HG03457 (cell line): ENCODE measurements around the gene TPSAB1.
"Not testable (repeated sequence)": the region's sequence is repeated elsewhere in the genome, so short reads cannot be mapped to it uniquely, and the experiment has no call there.

Experiments used
- ATAC-seq: cut with Tn5 transposase; IDR thresholded peaks from one replicate; pipeline ENCODE4 v1.9.1; 2021; ENCODE audit warnings: moderate number of reproducible peaks; ENCODE audit not compliant: unreplicated experiment

TPSAB1 gene

GRCh38 chr16:1263591-1264344, 23.3 kb downstream of the TPSAB1 start:
- ATAC-seq, result no peak

GRCh38 chr16:1264345-1265089, 24.0 kb downstream of the TPSAB1 start:
- no peak for ATAC-seq

GRCh38 chr16:1265090-1265630, 24.7 kb downstream of the TPSAB1 start:
- ATAC-seq, result no peak

DNA sequence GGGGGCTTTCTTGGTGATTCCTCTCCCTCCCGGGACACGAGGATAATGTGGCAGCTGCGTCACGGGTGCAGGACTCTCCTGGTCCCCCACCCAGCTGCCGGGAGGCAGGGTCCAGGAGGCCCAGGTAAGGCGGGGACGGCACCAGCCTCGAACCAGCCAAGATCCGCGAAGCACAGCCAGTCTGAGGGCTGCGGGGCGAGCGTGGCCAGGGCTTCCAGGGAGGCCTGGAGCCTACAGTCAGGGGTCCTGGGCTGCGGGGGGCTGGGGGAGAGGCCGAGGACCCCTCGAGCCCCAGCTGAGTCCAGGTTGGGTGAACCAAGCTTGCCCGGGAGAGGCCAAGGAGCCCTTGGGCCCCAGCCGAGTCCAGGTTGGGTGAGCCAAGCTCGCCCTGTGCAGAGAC, 25.3 kb downstream of the TPSAB1 start:
- ATAC-seq, result no peak

DNA sequence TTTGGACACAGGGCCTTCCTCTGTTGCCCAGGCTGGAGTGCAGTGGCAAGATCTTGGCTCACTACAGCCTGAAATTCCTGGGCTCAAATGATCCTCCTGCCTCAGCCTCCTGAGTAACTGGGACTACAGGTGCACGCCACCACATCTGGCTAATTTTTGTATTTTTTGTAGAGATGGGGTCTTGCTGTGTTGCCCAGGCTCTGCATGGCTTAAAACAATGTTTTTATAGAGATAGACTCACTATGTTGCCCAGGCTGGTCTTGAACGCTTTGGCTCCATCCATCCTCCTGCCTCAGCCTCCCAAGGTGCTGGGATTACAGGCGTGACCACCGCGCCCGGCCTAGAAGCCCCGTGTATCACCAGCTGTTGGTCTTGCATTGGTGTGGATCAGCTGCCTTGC, 28.9 kb downstream of the TPSAB1 start:
- not testable (repeated sequence) for ATAC-seq

GRCh38 chr16:1271380-1271723, 30.8 kb downstream of the TPSAB1 start:
- no peak for ATAC-seq

DNA sequence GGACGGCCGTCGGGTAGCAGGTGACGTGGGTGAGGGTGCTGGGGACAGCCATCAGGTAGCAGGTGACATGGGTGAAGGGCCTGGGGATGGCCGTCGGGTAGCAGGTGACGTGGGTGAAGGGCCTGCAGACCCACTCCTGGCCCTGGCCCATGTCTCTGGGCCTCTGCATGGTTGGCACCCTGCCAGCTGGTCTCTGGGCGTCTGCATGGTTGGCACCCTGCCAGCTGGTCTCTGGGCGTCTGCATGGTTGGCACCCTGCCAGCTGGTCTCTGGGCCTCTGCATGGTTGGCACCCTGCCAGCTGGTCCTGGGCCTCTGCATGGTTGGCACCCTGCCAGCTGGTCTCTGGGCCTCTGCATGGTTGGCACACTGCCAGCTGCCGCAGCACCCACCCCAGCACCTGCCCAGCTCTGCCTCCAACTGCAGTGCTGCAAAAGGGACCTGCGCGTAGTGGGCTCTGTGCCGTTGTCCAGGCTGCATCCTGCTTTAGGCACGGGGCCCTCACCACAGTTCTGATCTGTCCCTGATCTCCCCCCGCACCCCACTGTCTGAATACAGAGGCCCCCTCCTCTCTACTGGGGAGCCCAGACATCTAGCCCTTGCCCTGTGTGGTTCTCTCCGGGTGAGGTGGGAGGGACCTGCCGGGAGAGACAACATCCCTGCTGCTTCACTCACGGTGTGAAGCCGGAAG, 31.4 kb downstream of the TPSAB1 start:
- ATAC-seq, result not testable (repeated sequence)

DNA sequence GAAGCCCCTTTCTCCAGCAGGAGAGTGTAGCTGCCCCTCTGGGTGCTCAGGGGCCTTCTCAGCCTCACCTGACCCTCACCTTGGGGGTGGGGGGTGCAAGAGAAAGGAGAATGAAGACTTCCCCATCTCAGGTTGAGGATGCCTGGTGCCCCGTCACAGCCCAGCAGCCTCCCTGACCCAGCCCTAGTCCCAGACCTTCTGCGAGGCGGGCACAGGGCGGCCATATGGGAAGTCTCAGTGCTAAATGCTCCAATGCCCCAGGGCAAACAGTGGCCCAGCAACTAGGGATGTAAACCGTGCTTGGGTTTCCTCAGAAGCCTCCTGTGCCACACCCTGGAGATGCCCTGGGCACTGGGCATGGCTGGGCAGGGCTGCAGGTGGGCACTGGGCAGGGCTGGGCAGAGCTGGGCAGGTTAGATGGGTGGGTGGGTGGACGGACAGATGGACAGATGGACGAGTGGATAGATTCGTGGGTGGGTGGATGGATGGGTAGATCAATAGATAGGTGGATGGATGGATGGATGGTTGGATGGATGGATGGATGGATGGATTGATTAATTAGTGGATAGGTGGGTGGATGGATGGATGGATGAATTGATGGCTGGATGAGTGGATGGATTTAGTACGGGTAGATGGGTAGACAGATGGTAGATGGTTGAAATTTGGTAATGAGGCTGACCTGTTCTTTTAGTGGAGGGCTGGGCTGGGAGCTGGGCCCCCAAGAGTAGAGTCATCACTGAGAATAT, 32.1 kb downstream of the TPSAB1 start:
- no peak for ATAC-seq

DNA sequence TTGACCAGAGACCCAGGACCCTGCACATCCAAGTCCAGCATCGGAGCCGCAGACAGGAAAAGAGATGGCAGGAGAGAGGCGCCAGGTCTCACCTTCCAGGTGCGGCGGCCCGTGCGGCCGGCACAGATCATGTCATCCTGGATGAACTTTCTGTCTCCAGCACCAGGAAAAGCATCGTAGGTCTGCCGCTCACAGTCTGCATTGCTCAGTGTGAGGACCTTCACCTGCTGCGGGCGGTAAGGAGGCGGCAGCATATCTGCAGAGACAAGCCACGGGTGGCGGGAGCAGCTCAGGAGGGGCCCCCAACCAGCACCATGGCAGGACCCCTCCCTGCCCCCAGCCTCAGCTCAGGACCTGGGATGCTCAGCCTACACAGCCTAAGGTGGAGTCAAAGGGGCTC, 33.3 kb downstream of the TPSAB1 start:
- ATAC-seq, result no peak

- ATAC-seq, result no peak
Measured at GRCh38 chr16:1274767-1275166, 34.3 kb downstream of the TPSAB1 start.

DNA sequence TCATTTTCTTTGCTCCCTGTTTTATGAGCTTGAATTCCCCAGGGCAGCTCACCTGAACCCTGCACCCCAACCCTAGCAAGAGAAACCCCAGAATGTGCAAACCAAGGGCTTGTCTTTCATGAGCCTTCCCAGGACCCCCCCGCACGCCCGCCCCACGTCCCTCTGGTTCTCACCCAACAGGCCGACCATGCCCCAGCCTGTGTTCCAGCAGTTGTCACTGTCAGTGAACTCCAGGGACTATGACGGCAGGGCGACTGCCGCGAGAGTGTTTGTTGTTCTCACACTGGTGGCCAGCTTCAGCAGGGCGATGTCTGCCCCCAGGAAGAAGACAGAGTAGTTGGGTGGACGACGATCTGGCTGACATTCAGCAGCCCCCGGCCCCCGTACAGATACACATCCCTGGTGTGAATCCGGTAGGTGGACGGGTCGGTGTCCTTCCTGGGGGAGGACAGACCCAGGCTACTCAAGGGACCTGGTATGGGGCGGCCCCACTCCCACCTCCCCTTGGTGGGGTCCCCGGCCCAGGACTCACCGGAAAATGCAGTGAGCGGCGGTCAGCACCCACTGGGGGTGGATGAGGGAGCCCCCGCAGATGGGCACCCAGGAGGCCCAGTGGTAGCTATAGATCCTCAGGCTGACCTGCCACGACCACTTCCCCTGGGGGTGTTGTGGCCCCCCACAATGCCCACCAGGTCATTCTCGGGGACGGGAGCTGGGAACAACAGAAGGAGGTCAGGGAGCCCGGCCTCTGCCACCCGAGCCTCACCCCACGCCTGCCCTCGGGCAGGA, 35.5 kb downstream of the TPSAB1 start:
- no peak for ATAC-seq

DNA sequence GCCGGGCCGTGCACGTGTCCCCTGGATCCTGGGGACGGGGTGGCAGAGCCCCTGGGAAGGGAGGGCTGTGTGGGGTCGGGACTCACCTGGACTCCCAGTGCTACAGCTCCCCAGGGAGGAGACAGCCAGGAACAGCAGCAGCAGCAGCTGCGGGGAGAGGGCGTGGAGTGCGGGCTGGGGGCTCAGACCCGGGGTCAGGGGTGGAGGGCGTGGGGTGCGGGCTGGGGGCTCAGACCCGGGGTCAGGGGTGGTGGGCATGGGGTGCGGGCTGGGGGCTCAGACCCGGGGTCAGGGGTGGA, 36.0 kb downstream of the TPSAB1 start:
- no peak for ATAC-seq

DNA sequence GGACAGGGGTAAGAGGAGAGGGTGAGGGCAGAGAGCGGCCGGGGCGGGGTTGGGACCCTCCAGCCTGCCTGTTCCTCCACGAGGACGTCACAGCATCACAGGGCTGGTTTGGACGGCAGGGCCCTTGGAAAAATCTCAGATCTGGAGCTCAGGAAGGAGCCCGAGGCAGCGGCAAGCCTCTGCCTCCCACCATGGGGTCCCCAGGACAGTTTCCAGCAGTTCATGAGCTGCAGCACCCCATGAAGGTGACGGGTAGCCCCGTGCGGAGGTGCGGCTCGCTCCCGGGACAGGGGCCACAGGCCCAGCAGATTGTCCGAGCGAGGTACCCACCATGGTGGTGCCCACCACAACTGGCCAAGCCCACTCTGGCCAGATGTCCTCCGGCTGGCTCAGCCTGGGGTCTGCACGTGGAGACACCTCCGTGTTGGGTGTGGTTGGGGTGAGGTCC, 36.7 kb downstream of the TPSAB1 start:
- no peak for ATAC-seq

DNA sequence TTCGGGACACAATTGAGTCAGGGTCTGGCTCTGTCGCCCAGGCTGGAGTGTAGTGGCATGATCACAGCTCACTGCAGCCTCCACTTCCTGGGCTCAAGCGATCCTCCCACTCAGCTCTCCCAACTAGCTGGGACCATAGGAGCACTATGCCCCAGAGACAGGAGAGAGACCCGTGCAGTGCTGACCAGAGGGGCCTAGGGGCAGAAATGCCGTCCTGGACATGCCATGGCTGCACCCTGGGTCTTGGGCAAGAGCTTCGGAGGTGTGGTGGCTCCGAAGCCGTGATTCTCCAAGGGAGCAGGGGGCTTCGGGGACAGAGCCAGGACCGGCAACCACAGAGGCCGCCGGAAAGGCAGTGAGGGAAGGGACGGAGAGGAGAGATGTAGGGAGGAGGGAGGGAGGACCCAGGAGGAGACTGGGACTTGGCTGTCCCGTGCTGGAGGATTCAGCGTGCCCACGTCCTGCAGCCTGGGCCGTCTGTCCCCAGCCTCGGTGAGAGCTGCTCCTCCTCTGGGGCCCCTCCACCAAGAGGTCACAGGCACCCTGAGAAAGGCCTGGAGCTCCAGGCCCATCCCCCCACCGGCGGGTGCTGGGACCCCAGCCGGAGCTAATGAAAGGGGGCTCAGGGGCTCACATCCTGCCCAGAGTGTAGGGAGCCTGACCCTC, 37.2 kb downstream of the TPSAB1 start:
- ATAC-seq, result no peak

- no peak for ATAC-seq
Measured at GRCh38 chr16:1278477-1278876, 38.0 kb downstream of the TPSAB1 start.

DNA sequence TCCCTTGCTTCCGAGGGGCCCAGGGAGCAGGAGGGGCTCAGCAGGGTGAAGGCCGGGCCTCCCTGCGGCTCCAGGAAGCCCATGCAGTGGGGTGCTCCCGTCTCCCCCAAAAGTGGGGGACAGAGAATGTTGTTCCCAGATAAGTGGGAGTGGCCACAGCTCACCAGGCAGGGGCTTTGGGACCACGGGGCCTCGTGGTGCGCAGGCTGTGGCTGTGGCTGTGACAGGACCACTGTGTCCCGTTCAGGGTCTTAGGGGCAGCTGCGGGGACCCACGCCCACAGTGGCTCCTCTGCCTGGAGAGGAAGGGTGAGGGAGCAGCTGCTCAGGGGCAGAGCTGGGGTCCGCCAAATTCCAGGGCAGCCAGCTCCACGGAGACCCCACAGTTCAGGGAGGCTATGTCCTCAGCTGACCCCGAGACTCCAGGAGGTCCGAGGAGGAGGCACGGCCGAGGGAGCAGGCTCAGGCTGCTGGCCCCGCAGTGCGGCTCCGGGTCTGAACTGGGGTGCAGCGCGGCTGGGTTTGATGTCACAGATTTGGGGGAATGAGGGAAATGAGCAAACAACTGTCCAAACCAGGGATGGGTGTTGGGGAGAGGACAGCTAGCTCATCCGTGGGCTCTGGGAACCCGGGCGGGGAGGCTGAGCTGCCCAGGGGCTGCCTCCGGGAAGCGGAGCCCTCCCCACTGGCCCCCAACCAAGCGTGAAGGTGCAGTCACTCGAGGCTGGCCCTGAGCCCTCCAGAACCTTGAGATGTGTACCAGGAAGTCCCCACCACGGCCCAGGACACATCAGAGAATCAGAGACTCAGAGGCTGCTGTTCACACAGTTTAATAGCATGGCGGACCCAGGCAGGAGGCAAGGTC, 38.8 kb downstream of the TPSAB1 start:
- no peak for ATAC-seq

DNA sequence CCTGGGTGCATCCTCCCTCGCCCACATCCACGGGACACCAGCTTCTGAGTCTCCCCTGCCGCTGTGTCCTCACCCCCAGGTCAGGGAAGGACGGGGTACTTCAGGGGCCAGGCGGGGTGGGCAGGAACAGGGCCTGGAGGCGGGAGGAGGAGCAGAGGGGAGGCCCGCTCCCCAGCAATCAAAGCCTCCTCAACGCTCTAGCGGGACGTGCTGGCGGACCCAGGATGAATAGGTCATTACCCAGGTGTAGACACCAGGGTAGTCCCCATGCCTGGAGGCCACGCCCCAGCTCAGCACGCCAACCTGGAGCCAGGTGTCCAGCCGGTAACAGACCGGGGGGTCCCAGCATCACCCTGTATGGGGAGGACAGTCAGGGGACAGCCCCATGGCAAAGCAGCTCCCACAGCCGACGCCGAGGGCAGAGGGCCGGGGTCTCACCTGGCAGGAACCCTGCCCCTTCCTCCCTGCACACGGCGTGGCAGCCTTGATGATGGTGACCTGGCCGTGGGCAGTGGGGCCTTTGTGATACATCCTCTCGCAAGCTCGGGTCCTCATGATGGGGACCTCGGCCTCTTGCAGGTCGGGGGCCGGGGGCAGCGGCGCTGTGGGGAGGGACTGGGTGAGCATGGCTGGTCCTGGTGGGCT, 39.6 kb downstream of the TPSAB1 start:
- no peak for ATAC-seq

- no peak for ATAC-seq
Measured at GRCh38 chr16:1280783-1281182, 40.3 kb downstream of the TPSAB1 start.
